Activated B cell treated with CpG ODN at 0.5 μM for 24 hours (primary cell): ENCODE measurements around the gene SCUBE3. TPM values are rescaled to one million over a fixed set of nuclear protein-coding genes. Genes with fewer than 3 reads are reported as not detected.

Source experiments
- ATAC-seq: fragments of 200-7000 bp; cut with Tn5 transposase; one replicate; pipeline ENCODE4 v1.10.0; 2021; ENCODE audit warnings: low read depth, mild to moderate bottlenecking, moderate library complexity
- CTCF ChIA-PET: fragments of 350-600 bp; sonication (Branson Sonifier 250); formaldehyde crosslinking; loops from one replicate; lab custom pipeline; 2021; ENCODE audit warnings: antibody characterized with exemption; lab: Charles Lee
- POLR2A ChIA-PET: fragments of 350-600 bp; sonication (Branson Sonifier 250); formaldehyde crosslinking; loops from one replicate; lab custom pipeline; 2021; ENCODE audit warnings: antibody characterized with exemption; lab: Charles Lee
- DNase-seq: peaks from one replicate; pipeline ENCODE4 v3.0.0; 2022
- H3K27ac Mint-ChIP-seq: one replicate; pipeline ENCODE4 v1.8.0; 2020; ENCODE audit warnings: mixed read lengths
- H3K27me3 Mint-ChIP-seq: one replicate; pipeline ENCODE4 v1.8.0; 2021; ENCODE audit warnings: mixed read lengths
- H3K36me3 Mint-ChIP-seq: one replicate; pipeline ENCODE4 v1.8.0; 2021; ENCODE audit warnings: low read depth, mixed read lengths
- H3K4me1 Mint-ChIP-seq: one replicate; pipeline ENCODE4 v1.8.0; 2021; ENCODE audit warnings: mixed read lengths
- H3K4me3 Mint-ChIP-seq: one replicate; pipeline ENCODE4 v1.8.0; 2020; ENCODE audit warnings: mild to moderate bottlenecking, mixed read lengths
- H3K9me3 Mint-ChIP-seq: one replicate; pipeline ENCODE4 v1.8.0; 2020; ENCODE audit warnings: mixed read lengths
- CTCF ChIP-seq: fragments of 200-600 bp; IDR thresholded peaks from one replicate; pipeline ENCODE4 v1.8.0; 2022; ENCODE audit warnings: antibody characterized with exemption, mild to moderate bottlenecking
- intact Hi-C: fragments of 100-400 bp; cut with micrococcal nuclease; formaldehyde crosslinking; loops from one replicate; pipeline ENCODE4 v1.15.1; 2024
- total RNA-seq: library from RNA; stranded (reverse); gene quantifications from 2 replicates; pipeline ENCODE4 v1.2.3, GENCODE V29; 2022

The SCUBE3 gene
- total RNA-seq, 1 donor from 2014 or later = not detected

GRCh38 chr6:35299674-35300073 is 85.9 kb downstream of the SCUBE3 start:
- Mint-ChIP-seq H3K9me3 (no peaks in the 10 kb centered on the region), H3K27me3 (no peaks in the 10 kb centered on the region), H3K4me3 (peak overlapping the region; percentile 85), H3K4me1 (peaks cover 68% of the 10 kb centered on the region), H3K36me3 (peaks cover 25% of the 10 kb centered on the region), H3K27ac (peak overlapping the region; percentile 97)
- no peak for TF ChIP-seq CTCF
- intact Hi-C loops = loop anchor here (10.0 kb wide), 1 partner anchor 285 kb away; no protein-coding TSS in a partner anchor
- ATAC-seq (peak; percentile 23), DNase-seq (no peak)
- ChIA-PET CTCF (interaction anchor here (0.9 to 7.6 kb wide), 3 partner anchors 27 to 150 kb away, joined by 3 to 146 read pairs (median 81); partner anchors contain the start of gene FANCE), POLR2A (interaction anchor here (0.7 to 2.5 kb wide), 5 partner anchors 11 to 169 kb away, joined by 3 to 14 read pairs (median 5); partner anchors contain the start of genes FANCE and RPL10A)

- Mint-ChIP-seq H3K27ac (peak overlapping the region; percentile 97), H3K9me3 (no peaks in the 10 kb centered on the region), H3K4me1 (peaks cover 70% of the 10 kb centered on the region), H3K36me3 (peaks cover 15% of the 10 kb centered on the region), H3K27me3 (no peaks in the 10 kb centered on the region), H3K4me3 (peak overlapping the region; percentile 85)
- CTCF ChIA-PET = interaction anchor here (0.9 to 7.6 kb wide), 2 partner anchors 26 to 149 kb away, joined by 8 to 146 read pairs; no protein-coding TSS in a partner anchor
- ATAC-seq (no peak), DNase-seq (no peak)
- TF ChIP-seq CTCF = no peak
- POLR2A ChIA-PET = interaction anchor here (0.6 to 2.4 kb wide), 9 partner anchors 11 to 728 kb away, joined by 3 to 14 read pairs (median 4); partner anchors contain the start of gene RPL10A
- intact Hi-C loops = no loop called here
Measured at GRCh38 chr6:35300848-35301247, 87.1 kb downstream of the SCUBE3 start.

Other genes starting within 250 kb of the SCUBE3 start
- not detected in 2 replicates for gene TCP11, start 72.6 kb upstream of the SCUBE3 start, total RNA-seq
- gene ZNF76, start 45.8 kb downstream of the SCUBE3 start, total RNA-seq = 54.8 and 57.9 TPM in 2 replicates
- 68.7 and 79.9 TPM in 2 replicates for gene DEF6, start 83.9 kb downstream of the SCUBE3 start, total RNA-seq
- gene PPARD, start 128.6 kb downstream of the SCUBE3 start, total RNA-seq = 20.2 and 21.4 TPM in 2 replicates
- gene FANCE, start 238.4 kb downstream of the SCUBE3 start, total RNA-seq = 8.5 and 9.2 TPM in 2 replicates